Subcutaneous adipose tissue (tissue), 4 donors: ENCODE results near the gene ATP5PD. TPM values are rescaled to one million over a fixed set of nuclear protein-coding genes. Genes with fewer than 3 reads are reported as not detected.

Experiments
- CTCF ChIP-seq: fragments of 450-650 bp; IDR thresholded peaks from one replicate; pipeline ENCODE4 v1.5.1; 2016; ENCODE audit warnings: low read depth, mild to moderate bottlenecking, control low read depth, antibody characterized with exemption, moderate library complexity
- total RNA-seq, 4 donors: library from RNA; depleted of rRNA; stranded (reverse); fragments of >200 nt; gene quantifications; one replicate each; pipeline ENCODE4 v1.1.0, GENCODE V29; 2016

ATP5PD gene
- total RNA-seq, 4 donors from 2014 or later: 236 to 509 (median 283) TPM

GRCh38 chr17:75005291-75005690, 41.5 kb downstream of the ATP5PD start:
- TF ChIP-seq CTCF: no peak

- no peak for TF ChIP-seq CTCF
Measured at GRCh38 chr17:75004371-75004770, 42.4 kb downstream of the ATP5PD start.

- no peak for TF ChIP-seq CTCF
Measured at GRCh38 chr17:75003957-75004355, 42.8 kb downstream of the ATP5PD start.

- TF ChIP-seq CTCF: no peak
Measured at GRCh38 chr17:75003070-75003956, 43.5 kb downstream of the ATP5PD start.

GRCh38 chr17:75001915-75002843, 44.6 kb downstream of the ATP5PD start:
- TF ChIP-seq CTCF: no peak

- TF ChIP-seq CTCF: no peak
Measured at GRCh38 chr17:74999523-74999922, 47.2 kb downstream of the ATP5PD start.

GRCh38 chr17:74998783-74999182, 48.0 kb downstream of the ATP5PD start:
- TF ChIP-seq CTCF: no peak
